ENCODE measurements around the gene EPB41L2. TPM values are rescaled to one million over a fixed set of nuclear protein-coding genes. Genes with fewer than 3 reads are reported as not detected.

Gene EPB41L2
- total RNA-seq, 1 experiment from 2014 or later, result 199 TPM

GRCh38 chr6:130889423-130889822 is 173.6 kb downstream of the EPB41L2 start:
- no peak for DNase-seq (ENCODE audit: low read depth, low spot score)
- Histone ChIP-seq H3K4me1 (ENCODE audit: control insufficient read depth, insufficient read depth, low read length) (peaks cover 5% of the 10 kb centered on the region), H3K27ac (ENCODE audit: low read length) (no peak overlapping the region), H3K4me3 (ENCODE audit: low read depth in 2 of 2, low read length in 2 of 2) (no peak overlapping the region), H3K27me3 (ENCODE audit: control insufficient read depth, insufficient read depth, low read length) (no peaks in the 10 kb centered on the region), H3K9me3 (ENCODE audit: control insufficient read depth, insufficient read depth, low read depth, low read length) (no peaks in the 10 kb centered on the region), H3K36me3 (ENCODE audit: control insufficient read depth, insufficient read depth, low read length) (peaks cover 24% of the 10 kb centered on the region; the same call in 1 of the 2 replicates)
- ChIA-PET POLR2A (no interaction called here), CTCF (interaction anchor here (0.7 kb wide), 1 partner anchor 21 kb away, joined by 3 read pairs; no protein-coding TSS in a partner anchor)
- intact Hi-C loops (cut with micrococcal nuclease; ENCODE audit: unreplicated experiment) (loop anchor here (5.0 kb wide), 2 partner anchors 173 to 643 kb away; partner anchors contain the start of gene EPB41L2), in situ Hi-C loops (cut with HindIII; ENCODE audit: low pct_unique_long_range_greater_than_20kb, low sequenced_read_pairs) (no loop called here)
- TF ChIP-seq TCF7L2 (IDR thresholded peaks at IDR 0.05; ENCODE audit: low read depth, low read length) (no peak), CTCF (IDR thresholded peaks at IDR 0.05) (no peak), SIN3A (IDR thresholded peaks at IDR 0.05; ENCODE audit: borderline replicate concordance, insufficient read depth, low read depth, low read length) (no peak), REST (IDR thresholded peaks at IDR 0.05; ENCODE audit: insufficient read depth in 1 of 2, low read depth in 2 of 2, low read length in 1 of 2) (no peak), POLR2AphosphoS5 (IDR thresholded peaks at IDR 0.05; ENCODE audit: low read depth, low read length) (no peak)
- no TSS peak for BruUV-seq (replicated peaks)
- no peak for ATAC-seq

- intact Hi-C loops (cut with micrococcal nuclease; ENCODE audit: unreplicated experiment) (loop anchor here (5.0 kb wide), 2 partner anchors 174 to 644 kb away; partner anchors contain the start of gene EPB41L2), in situ Hi-C loops (cut with HindIII; ENCODE audit: low pct_unique_long_range_greater_than_20kb, low sequenced_read_pairs) (no loop called here)
- H3K27me3 ChIP-seq (ENCODE audit: control insufficient read depth, insufficient read depth, low read length), result no peaks in the 10 kb centered on the region
- peaks cover 5% of the 10 kb centered on the region for H3K4me1 ChIP-seq (ENCODE audit: control insufficient read depth, insufficient read depth, low read length)
- no TSS peak for BruUV-seq (replicated peaks)
- H3K4me3 ChIP-seq (ENCODE audit: low read depth in 2 of 2, low read length in 2 of 2), result no peak overlapping the region
- TF ChIP-seq CTCF (IDR thresholded peaks at IDR 0.05), result no peak
- TF ChIP-seq SIN3A (IDR thresholded peaks at IDR 0.05; ENCODE audit: borderline replicate concordance, insufficient read depth, low read depth, low read length), result no peak
- no peak for TF ChIP-seq POLR2AphosphoS5 (IDR thresholded peaks at IDR 0.05; ENCODE audit: low read depth, low read length)
- no peak for TF ChIP-seq TCF7L2 (IDR thresholded peaks at IDR 0.05; ENCODE audit: low read depth, low read length)
- no peak for TF ChIP-seq REST (IDR thresholded peaks at IDR 0.05; ENCODE audit: insufficient read depth in 1 of 2, low read depth in 2 of 2, low read length in 1 of 2)
- no peak for DNase-seq (ENCODE audit: low read depth, low spot score)
- no peaks in the 10 kb centered on the region for H3K9me3 ChIP-seq (ENCODE audit: control insufficient read depth, insufficient read depth, low read depth, low read length)
- ChIA-PET CTCF (interaction anchor here (0.5 kb wide), 1 partner anchor 171 kb away, joined by 3 read pairs; no protein-coding TSS in a partner anchor), POLR2A (no interaction called here)
- no peak for ATAC-seq
- H3K36me3 ChIP-seq (ENCODE audit: control insufficient read depth, insufficient read depth, low read length), result peaks cover 23% of the 10 kb centered on the region; the same call in 1 of the 2 replicates
- peak overlapping the region; percentile 30; the same call in 1 of the 2 replicates for H3K27ac ChIP-seq (ENCODE audit: low read length)
Measured at GRCh38 chr6:130888246-130888645, 174.8 kb downstream of the EPB41L2 start.
